CD14-positive monocyte (primary cell): Measurements from ENCODE around the gene CRYAB. TPM values are rescaled to one million over a fixed set of nuclear protein-coding genes. Genes with fewer than 3 reads are reported as not detected.

Experiments used
- DNase-seq, 3 donors: peaks; one replicate each; pipeline ENCODE4 v3.0.0-alpha.2; 2011 to 2022
- H2AFZ ChIP-seq: 2 replicates; pipeline ENCODE4 v1.6.0; 2012; ENCODE audit warnings: mild to moderate bottlenecking, low read depth, low read length, inconsistent platforms; ENCODE audit not compliant: insufficient read depth, poor library complexity, severe bottlenecking
- H3K27ac ChIP-seq, 2 donors: 1 replicate in 1 of 2; 2 replicates in 1 of 2; pipeline ENCODE4 v1.5.1; 2012 to 2013; ENCODE audit warnings: low read length in 2 of 2, control low read depth in 1 of 2, inconsistent platforms in 1 of 2, low read depth in 1 of 2, mild to moderate bottlenecking in 1 of 2
- H3K27me3 ChIP-seq, 2 donors: one replicate each; pipeline versions ENCODE4 v1.6.0 to v1.6.1; 2011 to 2013; ENCODE audit warnings: low read length in 2 of 2; ENCODE audit not compliant: control insufficient read depth in 2 of 2, insufficient read depth in 2 of 2
- H3K36me3 ChIP-seq, 2 donors: replicated peaks in 1 of 2; 1 replicate in 1 of 2; 2 replicates in 1 of 2; pipeline versions ENCODE4 v1.5.1 to v1.6.1; 2012 to 2013; ENCODE audit warnings: low read length in 2 of 2, control low read depth in 1 of 2, inconsistent platforms in 1 of 2, mild to moderate bottlenecking in 1 of 2; ENCODE audit not compliant: insufficient read depth in 2 of 2, control insufficient read depth in 1 of 2
- H3K4me1 ChIP-seq, 2 donors: 1 replicate in 1 of 2; 2 replicates in 1 of 2; pipeline versions ENCODE4 v1.5.1 to v1.6.1; 2012 to 2013; ENCODE audit warnings: low read length in 2 of 2, control low read depth in 1 of 2, inconsistent platforms in 1 of 2, mild to moderate bottlenecking in 1 of 2, moderate library complexity in 1 of 2; ENCODE audit not compliant: insufficient read depth in 2 of 2, control insufficient read depth in 1 of 2
- H3K4me2 ChIP-seq: replicated peaks from 2 replicates; pipeline ENCODE3; 2012; ENCODE audit warnings: low read length, moderate library complexity, mild to moderate bottlenecking; ENCODE audit not compliant: poor library complexity, severe bottlenecking; ENCODE audit errors: extremely low read depth
- H3K4me3 ChIP-seq, 3 experiments: fragments of 200-600 bp in 1 of 3; sonication (generic) in 1 of 3; replicated peaks in 1 of 3; 1 replicate in 2 of 3; 2 replicates in 1 of 3; pipeline ENCODE4 v1.5.1; 2011 to 2013; ENCODE audit warnings: low read length in 3 of 3, mild to moderate bottlenecking in 3 of 3, control low read depth in 2 of 3, low read depth in 2 of 3, inconsistent platforms in 1 of 3, moderate library complexity in 1 of 3
- H3K79me2 ChIP-seq: 2 replicates; pipeline ENCODE4 v1.6.0; 2012; ENCODE audit warnings: mild to moderate bottlenecking, control low read depth, inconsistent platforms, low read length, moderate library complexity; ENCODE audit not compliant: insufficient read depth
- H3K9ac ChIP-seq: 2 replicates; pipeline ENCODE4 v1.6.0; 2017; ENCODE audit warnings: low read length, mild to moderate bottlenecking; ENCODE audit not compliant: insufficient read depth, poor library complexity, severe bottlenecking
- H3K9me3 ChIP-seq, 2 donors: replicated peaks in 1 of 2; 1 replicate in 1 of 2; 2 replicates in 1 of 2; pipeline versions ENCODE4 v1.5.1 to v1.6.1; 2012 to 2013; ENCODE audit warnings: low read length in 2 of 2, control low read depth in 1 of 2; ENCODE audit not compliant: control insufficient read depth in 1 of 2, insufficient read depth in 1 of 2
- H4K20me1 ChIP-seq: 2 replicates; pipeline ENCODE4 v1.6.0; 2012; ENCODE audit warnings: mild to moderate bottlenecking, low read length, control low read depth, moderate library complexity; ENCODE audit not compliant: insufficient read depth
- H3K27ac Mint-ChIP-seq, 7 donors: one replicate each; pipeline ENCODE4 v1.8.0; 2020; ENCODE audit warnings: mild to moderate bottlenecking in 7 of 7, mixed read lengths in 7 of 7, moderate library complexity in 6 of 7, inconsistent platforms in 2 of 7
- H3K27me3 Mint-ChIP-seq, 3 donors: one replicate each; pipeline ENCODE4 v1.8.0; 2021 to 2022; ENCODE audit warnings: low read depth in 3 of 3, mild to moderate bottlenecking in 3 of 3, mixed read lengths in 3 of 3, moderate library complexity in 3 of 3, inconsistent platforms in 1 of 3
- H3K36me3 Mint-ChIP-seq, 2 donors: one replicate each; pipeline ENCODE4 v1.8.0; 2020; ENCODE audit warnings: mixed read lengths in 2 of 2, inconsistent platforms in 1 of 2, mild to moderate bottlenecking in 1 of 2
- H3K4me1 Mint-ChIP-seq: one replicate; pipeline ENCODE4 v1.8.0; 2020; ENCODE audit warnings: mild to moderate bottlenecking, mixed read lengths
- H3K4me3 Mint-ChIP-seq, 2 donors: one replicate each; pipeline ENCODE4 v1.8.0; 2020; ENCODE audit warnings: mild to moderate bottlenecking in 2 of 2, mixed read lengths in 2 of 2, moderate library complexity in 1 of 2
- H3K9me3 Mint-ChIP-seq, 7 donors: one replicate each; pipeline ENCODE4 v1.8.0; 2020 to 2022; ENCODE audit warnings: mixed read lengths in 7 of 7, mild to moderate bottlenecking in 6 of 7, moderate library complexity in 6 of 7, inconsistent platforms in 2 of 7
- WGBS: methylation state at CpG from one replicate; pipeline ENCODE4 v1.1.5; 2013; ENCODE audit warnings: missing lambda C conversion rate; ENCODE audit not compliant: insufficient coverage; 5-methylcytosine and 5-hydroxymethylcytosine counted together
- intact Hi-C, 2 donors: fragments of 100-400 bp; cut with micrococcal nuclease; formaldehyde crosslinking; loops; one replicate each; pipeline versions ENCODE4 v1.15.0 to v1.15.1; 2023
- polyA plus RNA-seq, 3 donors: library from polyadenylated mRNA; depleted of rRNA in 1 of 3; unstranded in 2 of 3; stranded (reverse) in 1 of 3; fragments of 300-500 nt in 2 of 3; fragments of >200 nt in 1 of 3; fragmentation: Illumina TruSeq in 2 of 3; gene quantifications; 1 replicate in 2 of 3; 2 replicates in 1 of 3; pipeline ENCODE4 v1.2.3, GENCODE V29; 2012 to 2021
- TF ChIP-seq, protein P1 (sequence below): fragments of 200-600 bp; IDR thresholded peaks from one replicate; pipeline ENCODE4 v1.8.0; 2022; ENCODE audit warnings: antibody characterized with exemption, mild to moderate bottlenecking

The CRYAB gene
- polyA plus RNA-seq, 3 donors: not detected

DNA sequence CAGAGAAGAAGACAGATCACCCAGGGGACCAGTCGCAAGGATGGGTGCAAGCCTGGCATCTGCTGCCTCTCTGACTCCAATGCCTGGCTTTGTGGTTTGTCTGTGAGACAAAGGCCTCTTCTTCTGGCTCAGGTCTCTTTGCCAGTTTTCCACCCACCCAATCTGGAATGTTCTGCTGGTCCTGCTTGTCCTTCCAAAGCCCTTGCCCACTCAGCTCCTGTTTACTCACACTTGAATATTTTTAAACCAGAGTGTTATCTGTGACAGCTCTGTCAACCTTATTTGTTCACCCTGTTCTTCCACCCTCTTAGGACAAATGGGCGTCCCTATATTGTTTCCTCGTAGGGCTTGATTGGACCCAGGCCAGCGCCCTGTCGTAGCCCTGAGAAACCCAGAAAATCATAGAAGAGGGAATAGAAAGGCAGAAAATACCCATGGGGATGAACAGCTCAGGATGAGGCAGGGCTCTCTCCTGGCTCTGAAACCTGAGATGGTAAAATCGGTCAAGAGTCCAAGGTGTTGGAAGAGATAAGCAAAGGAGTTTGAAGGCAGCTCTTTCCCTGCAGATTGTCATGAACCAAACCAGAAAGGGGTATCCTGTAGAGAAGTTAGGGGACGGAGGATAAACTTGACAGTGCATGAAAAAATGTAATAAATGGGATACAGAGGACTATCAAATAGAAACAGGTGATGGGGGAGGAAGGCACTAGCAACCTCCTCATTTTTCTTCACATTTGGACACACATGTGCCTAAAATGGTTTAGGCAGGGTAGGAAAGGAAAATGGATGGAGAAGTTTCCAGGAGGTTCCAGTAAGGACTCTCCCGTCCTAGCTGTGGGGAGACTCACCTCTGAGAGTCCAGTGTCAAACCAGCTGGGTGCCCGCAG is 651 bp downstream of the CRYAB start:
- no peak overlapping the region for H2AFZ ChIP-seq
- no peak overlapping the region for H3K4me2 ChIP-seq
- H3K9me3 Mint-ChIP-seq: peaks cover 0 to 2% (median 2%) of the 10 kb centered on the region in 7 donors
- no peak overlapping the region for H3K27ac Mint-ChIP-seq
- WGBS: 80% methylated on average over 8 of the region's 9 CpGs
- H3K9me3 ChIP-seq: no peaks in the 10 kb centered on the region
- TF ChIP-seq, protein P1, sequence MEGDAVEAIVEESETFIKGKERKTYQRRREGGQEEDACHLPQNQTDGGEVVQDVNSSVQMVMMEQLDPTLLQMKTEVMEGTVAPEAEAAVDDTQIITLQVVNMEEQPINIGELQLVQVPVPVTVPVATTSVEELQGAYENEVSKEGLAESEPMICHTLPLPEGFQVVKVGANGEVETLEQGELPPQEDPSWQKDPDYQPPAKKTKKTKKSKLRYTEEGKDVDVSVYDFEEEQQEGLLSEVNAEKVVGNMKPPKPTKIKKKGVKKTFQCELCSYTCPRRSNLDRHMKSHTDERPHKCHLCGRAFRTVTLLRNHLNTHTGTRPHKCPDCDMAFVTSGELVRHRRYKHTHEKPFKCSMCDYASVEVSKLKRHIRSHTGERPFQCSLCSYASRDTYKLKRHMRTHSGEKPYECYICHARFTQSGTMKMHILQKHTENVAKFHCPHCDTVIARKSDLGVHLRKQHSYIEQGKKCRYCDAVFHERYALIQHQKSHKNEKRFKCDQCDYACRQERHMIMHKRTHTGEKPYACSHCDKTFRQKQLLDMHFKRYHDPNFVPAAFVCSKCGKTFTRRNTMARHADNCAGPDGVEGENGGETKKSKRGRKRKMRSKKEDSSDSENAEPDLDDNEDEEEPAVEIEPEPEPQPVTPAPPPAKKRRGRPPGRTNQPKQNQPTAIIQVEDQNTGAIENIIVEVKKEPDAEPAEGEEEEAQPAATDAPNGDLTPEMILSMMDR: no peak
- H3K4me1 ChIP-seq: no peaks in the 10 kb centered on the region
- peak overlapping the region in 1 of 2 donors; percentile 41 for H3K4me3 Mint-ChIP-seq
- no peak overlapping the region for H3K27ac ChIP-seq
- H3K36me3 Mint-ChIP-seq: no peaks in the 10 kb centered on the region
- no peak overlapping the region for H3K9ac ChIP-seq
- peaks cover 42 to 51% (median 44%) of the 10 kb centered on the region in 3 donors for H3K27me3 Mint-ChIP-seq
- no peak overlapping the region for H3K4me3 ChIP-seq
- intact Hi-C loops: no loop called here
- H4K20me1 ChIP-seq: no peaks in the 10 kb centered on the region
- no peak for DNase-seq
- H3K27me3 ChIP-seq: peaks cover 13 to 41% of the 10 kb centered on the region in 2 donors
- H3K79me2 ChIP-seq: no peaks in the 10 kb centered on the region
- no peaks in the 10 kb centered on the region for H3K36me3 ChIP-seq
- H3K4me1 Mint-ChIP-seq: no peaks in the 10 kb centered on the region

DNA sequence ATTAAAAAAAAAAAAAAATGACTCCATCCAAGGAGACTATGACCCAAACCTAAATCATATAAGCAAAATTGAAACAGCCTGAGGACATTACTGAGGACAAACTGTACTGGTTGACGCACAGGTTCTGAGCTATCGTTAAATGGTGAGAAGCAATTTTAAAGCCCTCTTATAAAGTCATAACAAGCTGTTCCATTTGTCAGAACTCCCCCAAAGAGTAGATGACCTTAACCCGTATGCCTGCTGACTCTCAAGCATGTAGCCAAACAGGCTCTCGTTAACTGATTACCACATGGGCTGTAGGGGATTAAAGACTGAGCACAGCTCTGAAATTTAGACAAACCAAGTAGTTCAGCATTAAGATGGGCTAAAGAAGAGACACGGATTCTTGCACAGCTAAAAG is 2.2 kb downstream of the CRYAB start:
- peaks cover 0 to 3% of the 10 kb centered on the region in 2 donors for H3K36me3 Mint-ChIP-seq
- no peak for DNase-seq
- H3K27ac Mint-ChIP-seq: no peak overlapping the region
- peaks cover 3% of the 10 kb centered on the region for H3K4me1 Mint-ChIP-seq
- H3K9me3 Mint-ChIP-seq: peaks cover 8 to 13% (median 13%) of the 10 kb centered on the region in 7 donors
- no peak overlapping the region for H2AFZ ChIP-seq
- no peaks in the 10 kb centered on the region for H3K4me1 ChIP-seq
- peaks cover 4 to 10% of the 10 kb centered on the region in 2 donors for H3K9me3 ChIP-seq
- no peak overlapping the region for H3K4me3 ChIP-seq
- no peak overlapping the region for H3K27ac ChIP-seq
- H3K36me3 ChIP-seq: no peaks in the 10 kb centered on the region
- no peak overlapping the region for H3K4me2 ChIP-seq
- no peaks in the 10 kb centered on the region for H4K20me1 ChIP-seq
- TF ChIP-seq, protein P1: no peak
- H3K27me3 ChIP-seq: peaks cover 13 to 35% of the 10 kb centered on the region in 2 donors
- H3K79me2 ChIP-seq: no peaks in the 10 kb centered on the region
- intact Hi-C loops: no loop called here
- WGBS: 100% methylated on average over 3 of the region's 5 CpGs
- H3K27me3 Mint-ChIP-seq: peaks cover 34 to 43% (median 37%) of the 10 kb centered on the region in 3 donors
- H3K4me3 Mint-ChIP-seq: no peak overlapping the region
- no peak overlapping the region for H3K9ac ChIP-seq
